ENCODE results near the gene DPP7.

The DPP7 gene

DNA sequence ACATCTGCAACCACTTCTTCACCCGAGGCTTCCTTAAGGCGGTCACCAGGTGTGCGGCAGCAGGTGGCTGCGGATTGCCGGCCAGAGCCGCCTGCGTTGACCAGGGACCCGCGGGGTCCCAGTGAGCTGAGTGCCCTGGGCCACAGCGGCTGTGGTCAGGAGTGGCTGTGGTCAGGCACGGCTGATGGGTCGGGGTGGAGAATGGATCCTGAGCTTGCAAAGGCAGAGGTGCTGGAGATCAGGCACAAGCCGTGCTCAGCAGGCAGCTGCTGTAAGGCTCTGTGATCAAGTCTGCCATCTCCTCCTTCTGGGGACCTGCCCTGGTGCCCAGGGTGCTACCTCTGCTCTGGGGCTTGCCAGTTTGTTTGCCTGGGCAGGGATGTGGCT, 35.1 kb downstream of the DPP7 start:
- H3K36me3 Mint-ChIP-seq = peaks cover 58% of the 10 kb centered on the region
- H3K27ac Mint-ChIP-seq = no peak overlapping the region

DNA sequence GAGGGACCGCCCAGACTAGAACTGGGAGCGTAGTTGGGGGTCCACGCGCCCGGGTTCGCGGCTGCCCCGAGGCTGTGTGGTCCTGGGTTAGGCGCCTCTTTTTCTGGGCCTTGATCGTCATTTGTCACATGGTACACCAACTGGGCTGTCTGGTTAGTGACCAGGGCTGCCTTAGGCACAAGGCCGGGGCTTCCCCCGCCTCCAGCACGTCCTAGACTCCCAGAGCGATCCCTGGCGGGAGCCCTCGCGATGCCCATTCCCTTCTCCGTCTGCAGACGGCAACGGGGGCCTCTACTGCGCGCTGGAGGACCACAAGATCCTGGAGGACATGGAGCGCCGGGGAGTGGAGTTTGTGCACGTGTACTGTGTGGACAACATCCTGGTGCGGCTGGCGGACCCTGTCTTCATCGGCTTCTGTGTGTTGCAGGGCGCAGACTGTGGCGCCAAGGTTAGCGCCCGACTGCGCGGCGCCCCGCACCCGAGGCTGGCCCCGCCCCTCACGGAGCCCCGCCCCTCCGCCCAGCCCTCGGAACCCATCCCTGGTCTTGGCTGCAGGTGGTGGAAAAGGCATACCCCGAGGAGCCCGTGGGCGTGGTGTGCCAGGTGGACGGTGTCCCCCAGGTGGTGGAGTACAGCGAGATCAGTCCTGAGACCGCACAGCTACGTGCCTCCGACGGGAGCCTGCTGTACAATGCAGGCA, 35.7 kb downstream of the DPP7 start:
- DNase-seq (ENCODE audit: low spot score in 2 of 2) = no peak
- Mint-ChIP-seq H3K4me3 (peak overlapping the region; percentile 66), H3K9me3 (no peaks in the 10 kb centered on the region), H3K36me3 (peaks cover 56% of the 10 kb centered on the region), H3K27ac (no peak overlapping the region), H3K4me1 (peaks cover 12% of the 10 kb centered on the region)
- ATAC-seq = no peak

More for the DNA sequence above, 35.1 kb downstream of the DPP7 start:
- Mint-ChIP-seq H3K4me3 (peak overlapping the region; percentile 66), H3K9me3 (no peaks in the 10 kb centered on the region), H3K4me1 (peaks cover 14% of the 10 kb centered on the region)
- DNase-seq (ENCODE audit: low spot score in 2 of 2) (no peak), ATAC-seq (no peak)

DNA sequence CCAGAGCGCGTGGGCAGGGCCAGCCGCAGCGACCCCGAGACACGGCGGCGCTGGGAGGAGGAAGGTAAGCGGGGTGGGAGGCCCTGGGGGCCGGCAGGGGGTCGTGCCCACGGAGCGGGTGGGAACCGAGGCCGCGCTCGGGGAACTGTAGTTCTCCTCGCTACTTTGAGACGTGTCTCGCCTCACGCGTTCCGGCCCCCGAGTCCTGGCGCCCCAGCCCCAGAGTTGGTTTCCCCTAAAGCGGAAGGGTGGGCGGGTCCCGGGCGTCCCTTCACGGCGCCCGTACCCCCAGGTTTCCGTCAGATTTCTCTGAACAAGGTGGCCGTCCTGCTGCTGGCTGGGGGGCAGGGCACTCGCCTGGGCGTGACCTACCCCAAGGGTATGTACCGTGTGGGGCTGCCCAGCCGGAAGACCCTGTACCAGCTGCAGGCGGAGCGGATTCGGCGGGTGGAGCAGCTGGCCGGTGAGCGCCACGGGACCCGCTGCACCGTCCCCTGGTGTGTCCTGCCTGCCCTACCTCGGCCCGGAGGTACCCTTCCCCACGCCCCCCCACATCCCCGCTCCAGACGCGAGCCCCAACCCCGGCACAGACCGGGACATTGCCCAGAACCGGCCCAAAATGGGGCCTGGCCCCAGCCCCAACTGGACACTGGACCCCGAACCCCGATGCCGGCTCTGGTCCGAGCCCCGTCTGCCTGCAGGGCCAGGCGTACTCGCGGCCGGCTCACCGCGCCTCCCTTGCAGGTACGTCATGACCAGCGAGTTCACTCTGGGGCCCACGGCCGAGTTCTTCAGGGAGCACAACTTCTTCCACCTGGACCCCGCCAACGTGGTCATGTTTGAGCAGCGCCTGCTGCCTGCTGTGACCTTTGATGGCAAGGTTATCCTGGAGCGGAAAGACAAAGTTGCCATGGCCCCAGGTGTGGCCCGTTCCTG, 36.5 kb downstream of the DPP7 start:
- peak in 1 of 2 donors; percentile 76 for DNase-seq (ENCODE audit: low spot score in 2 of 2)
- H3K4me3 Mint-ChIP-seq = peak overlapping the region; percentile 66
- peaks cover 48% of the 10 kb centered on the region for H3K36me3 Mint-ChIP-seq

DNA sequence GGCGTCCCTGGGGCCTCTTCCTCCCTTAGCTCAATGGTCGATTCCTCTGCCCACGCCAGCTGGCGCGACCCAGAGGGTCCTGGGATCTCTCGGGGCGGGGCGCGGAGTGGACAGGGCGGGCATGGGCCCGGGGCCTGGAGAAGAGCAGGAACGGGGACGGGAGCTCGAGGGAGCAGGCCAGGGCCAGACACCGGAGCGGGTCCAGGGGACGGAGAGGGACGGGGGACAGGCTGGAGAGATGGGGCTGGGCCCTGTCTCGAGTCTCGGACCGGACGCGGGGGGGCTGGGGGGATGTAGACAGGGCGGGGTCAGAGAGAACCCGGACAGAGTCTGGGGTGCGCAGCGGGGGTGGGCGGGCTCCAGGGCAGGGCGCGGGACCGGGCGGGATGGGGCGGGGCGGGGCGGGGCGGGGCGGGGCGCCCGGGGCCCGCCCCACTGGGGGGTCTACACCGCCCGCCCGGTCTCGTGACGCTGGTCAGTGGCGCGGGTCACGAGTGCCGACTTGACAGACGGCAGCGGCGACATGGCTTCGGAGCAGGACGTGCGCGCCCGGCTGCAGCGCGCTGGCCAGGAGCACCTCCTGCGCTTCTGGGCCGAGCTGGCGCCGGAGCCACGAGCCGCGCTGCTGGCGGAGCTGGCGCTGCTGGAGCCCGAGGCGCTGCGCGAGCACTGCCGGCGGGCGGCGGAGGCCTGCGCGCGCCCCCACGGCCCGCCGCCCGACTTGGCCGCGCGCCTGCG, 37.4 kb downstream of the DPP7 start, which contains the start of gene UAP1L1:
Gene UAP1L1 (plus strand): TSS at position 508 of the 738 bp plus-strand sequence. CDS start 16 bp downstream, at position 524.
- peak; percentile 58 to 84 for DNase-seq (ENCODE audit: low spot score in 2 of 2)
- Mint-ChIP-seq H3K4me1 (peaks cover 1% of the 10 kb centered on the region), H3K27ac (peak within 1 kb of the TSS; percentile 37), H3K36me3 (peaks cover 39% of the 10 kb centered on the region), H3K9me3 (no peaks in the 10 kb centered on the region), H3K4me3 (peak within 1 kb of the TSS; percentile 66)
- peak; percentile 80 for ATAC-seq

More for the DNA sequence above, 36.5 kb downstream of the DPP7 start:
- peak; percentile 64 for ATAC-seq
- Mint-ChIP-seq H3K9me3 (no peaks in the 10 kb centered on the region), H3K27ac (no peak overlapping the region), H3K4me1 (peaks cover 4% of the 10 kb centered on the region)

DNA sequence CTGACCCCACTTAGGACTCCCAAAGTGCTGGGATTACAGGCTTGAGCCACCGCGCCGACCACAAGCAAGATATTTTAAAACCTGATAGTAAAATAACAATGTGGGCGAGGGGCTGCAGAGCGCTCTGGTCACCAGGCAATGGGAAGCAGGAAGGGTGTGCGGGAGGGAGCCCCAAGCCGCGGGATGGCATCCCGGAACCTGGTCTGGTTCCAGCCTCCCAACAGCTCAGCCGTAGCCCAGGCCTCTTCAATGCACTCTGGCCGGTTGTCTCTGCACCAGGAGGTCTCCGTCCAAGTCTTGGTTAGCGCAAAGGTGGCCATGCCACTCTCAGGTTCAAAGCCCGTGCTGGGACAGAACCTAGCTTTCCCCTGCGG, 37.9 kb downstream of the DPP7 start:
- peaks cover 6% of the 10 kb centered on the region for H3K4me1 Mint-ChIP-seq
- DNase-seq (ENCODE audit: low spot score in 2 of 2) (no peak), ATAC-seq (no peak)
- peaks cover 34% of the 10 kb centered on the region for H3K36me3 Mint-ChIP-seq
- H3K9me3 Mint-ChIP-seq = no peaks in the 10 kb centered on the region
- H3K4me3 Mint-ChIP-seq = peak overlapping the region; percentile 66
- peak overlapping the region; percentile 37 for H3K27ac Mint-ChIP-seq

DNA sequence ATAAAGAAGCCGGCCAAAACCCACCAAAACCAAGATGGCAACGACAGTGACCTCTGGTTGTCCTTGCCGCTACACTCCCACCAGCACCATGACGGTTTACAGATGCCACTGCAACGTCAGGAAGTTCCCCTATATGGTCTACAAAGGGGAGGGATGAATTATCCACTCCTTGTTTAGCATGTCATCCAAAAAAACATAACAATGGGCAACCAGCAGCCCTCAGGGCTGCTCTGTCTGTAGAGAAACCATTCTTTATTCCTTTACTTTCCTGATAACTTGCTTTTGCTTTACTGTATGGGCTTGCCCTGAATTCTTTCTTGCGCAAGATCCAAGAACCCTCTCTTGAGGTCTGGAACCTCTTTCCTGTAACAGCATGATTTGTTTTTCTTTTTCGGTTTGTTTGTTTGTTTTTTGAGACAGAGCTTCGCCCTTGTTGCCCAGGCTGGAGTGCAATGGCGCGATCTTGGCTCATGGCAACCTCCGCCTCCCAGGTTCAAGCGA, 39.2 kb downstream of the DPP7 start:
- Mint-ChIP-seq H3K4me3 (no peak overlapping the region), H3K4me1 (peaks cover 17% of the 10 kb centered on the region)

DNA sequence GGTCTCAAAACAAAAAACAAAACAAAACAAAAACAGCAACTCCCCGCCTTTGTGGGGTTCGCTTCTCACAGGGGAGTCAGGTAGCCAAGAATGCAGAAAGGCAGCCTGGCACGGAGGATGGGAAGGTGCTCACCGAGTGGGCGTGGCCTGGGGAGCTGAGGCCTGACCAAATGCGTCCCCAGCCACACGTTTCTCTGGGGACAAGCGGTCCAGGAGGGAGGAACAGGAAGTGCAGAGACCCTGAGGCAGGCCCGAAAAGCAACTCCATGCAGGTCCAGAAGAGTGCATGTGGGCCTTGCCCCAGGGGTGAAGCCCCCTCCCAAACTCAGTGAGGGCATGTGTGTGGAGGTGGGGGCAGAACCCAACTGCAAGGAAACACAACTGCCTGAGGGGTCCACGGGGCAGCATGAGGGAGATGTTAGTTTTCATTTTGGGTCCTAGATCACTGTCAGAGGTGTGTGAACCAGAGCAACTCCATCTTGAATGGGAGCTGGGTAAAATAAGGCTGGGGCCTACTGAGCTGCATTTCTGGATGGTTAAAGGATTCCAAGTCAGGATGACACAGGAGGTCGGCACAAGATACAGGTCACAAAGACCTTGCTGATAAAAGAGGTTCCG, 39.8 kb downstream of the DPP7 start:
- ATAC-seq (no peak), DNase-seq (ENCODE audit: low spot score in 2 of 2) (no peak)
- Mint-ChIP-seq H3K4me1 (peaks cover 17% of the 10 kb centered on the region), H3K36me3 (peaks cover 28% of the 10 kb centered on the region), H3K9me3 (no peaks in the 10 kb centered on the region), H3K27ac (no peak overlapping the region), H3K4me3 (no peak overlapping the region)

More for the DNA sequence above, 39.2 kb downstream of the DPP7 start:
- DNase-seq (ENCODE audit: low spot score in 2 of 2) (no peak), ATAC-seq (no peak)
- H3K36me3 Mint-ChIP-seq = peaks cover 32% of the 10 kb centered on the region
- H3K27ac Mint-ChIP-seq = no peak overlapping the region
- no peaks in the 10 kb centered on the region for H3K9me3 Mint-ChIP-seq

DNA sequence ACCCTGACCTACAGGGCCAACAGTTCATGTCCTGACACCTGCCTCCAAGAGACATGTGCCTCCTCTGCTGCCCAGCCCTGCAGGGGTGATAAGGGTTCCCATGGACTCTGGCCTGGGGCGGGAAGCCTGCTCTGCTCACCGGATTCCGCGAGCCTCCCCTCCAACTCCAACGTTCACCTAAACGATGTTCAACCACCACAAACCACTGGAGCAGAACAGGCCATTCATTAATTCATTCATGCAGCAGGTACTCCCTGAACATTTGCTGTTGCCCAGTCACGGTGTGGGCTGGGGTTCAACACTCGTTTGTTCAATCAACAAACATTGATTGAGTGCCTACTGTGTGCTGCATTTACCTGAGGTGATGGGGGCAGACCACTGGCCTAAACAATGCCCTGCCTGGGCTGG, 40.5 kb downstream of the DPP7 start:
- DNase-seq (ENCODE audit: low spot score in 2 of 2) (no peak), ATAC-seq (no peak)
- no peak overlapping the region for H3K27ac Mint-ChIP-seq
- peaks cover 17% of the 10 kb centered on the region for H3K4me1 Mint-ChIP-seq
- no peaks in the 10 kb centered on the region for H3K9me3 Mint-ChIP-seq
- peaks cover 20% of the 10 kb centered on the region for H3K36me3 Mint-ChIP-seq
- no peak overlapping the region for H3K4me3 Mint-ChIP-seq

DNA sequence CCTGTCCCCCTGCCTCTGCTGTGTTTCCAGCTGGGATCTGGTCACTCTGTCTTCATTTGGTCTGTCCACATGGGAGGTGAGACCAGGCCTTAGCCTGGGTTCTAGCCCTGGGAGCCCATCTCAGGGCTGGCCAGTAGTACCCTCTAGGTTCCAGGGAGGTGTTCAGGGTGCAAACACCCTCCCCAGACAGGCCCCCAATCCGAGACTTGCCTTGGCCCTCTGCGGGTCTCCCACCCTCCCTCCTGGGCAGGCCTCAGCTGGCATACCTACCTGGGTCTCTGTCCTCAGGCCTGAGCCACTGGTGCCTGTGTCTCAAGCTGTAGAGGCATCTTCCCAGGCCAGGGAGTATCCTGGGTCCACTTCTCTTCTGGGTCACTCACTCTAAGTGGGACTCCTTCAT, 43.3 kb downstream of the DPP7 start:
- peak overlapping the region; percentile 92 for H3K27ac Mint-ChIP-seq

DNA sequence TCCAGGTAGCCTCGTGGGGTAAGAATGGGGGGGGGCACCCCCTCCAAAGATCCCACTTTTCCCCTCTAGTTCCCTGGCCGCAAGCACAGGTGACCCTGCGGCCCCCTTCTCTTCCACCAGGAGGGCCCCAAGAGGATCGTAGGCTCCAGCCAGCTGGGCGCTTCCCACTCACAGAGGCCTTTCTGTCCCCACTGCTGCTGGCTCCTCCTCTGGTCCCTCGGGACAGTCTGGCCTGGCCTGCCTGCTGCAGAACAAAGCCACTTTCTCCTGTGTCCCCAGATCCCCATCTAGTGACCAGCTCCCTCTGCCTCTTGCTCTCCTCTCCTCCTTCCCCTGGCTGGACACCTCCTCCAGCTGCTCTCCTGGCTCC, 43.6 kb downstream of the DPP7 start:
- Mint-ChIP-seq H3K4me3 (peak overlapping the region; percentile 82), H3K9me3 (no peaks in the 10 kb centered on the region), H3K36me3 (peaks cover 12% of the 10 kb centered on the region), H3K4me1 (peaks cover 24% of the 10 kb centered on the region), H3K27ac (peak overlapping the region; percentile 92)
- DNase-seq (ENCODE audit: low spot score in 2 of 2) (no peak), ATAC-seq (no peak)

More for the DNA sequence above, 43.3 kb downstream of the DPP7 start:
- ATAC-seq (no peak), DNase-seq (ENCODE audit: low spot score in 2 of 2) (no peak)
- Mint-ChIP-seq H3K9me3 (no peaks in the 10 kb centered on the region), H3K4me3 (peak overlapping the region; percentile 82), H3K36me3 (peaks cover 12% of the 10 kb centered on the region), H3K4me1 (peaks cover 24% of the 10 kb centered on the region)

DNA sequence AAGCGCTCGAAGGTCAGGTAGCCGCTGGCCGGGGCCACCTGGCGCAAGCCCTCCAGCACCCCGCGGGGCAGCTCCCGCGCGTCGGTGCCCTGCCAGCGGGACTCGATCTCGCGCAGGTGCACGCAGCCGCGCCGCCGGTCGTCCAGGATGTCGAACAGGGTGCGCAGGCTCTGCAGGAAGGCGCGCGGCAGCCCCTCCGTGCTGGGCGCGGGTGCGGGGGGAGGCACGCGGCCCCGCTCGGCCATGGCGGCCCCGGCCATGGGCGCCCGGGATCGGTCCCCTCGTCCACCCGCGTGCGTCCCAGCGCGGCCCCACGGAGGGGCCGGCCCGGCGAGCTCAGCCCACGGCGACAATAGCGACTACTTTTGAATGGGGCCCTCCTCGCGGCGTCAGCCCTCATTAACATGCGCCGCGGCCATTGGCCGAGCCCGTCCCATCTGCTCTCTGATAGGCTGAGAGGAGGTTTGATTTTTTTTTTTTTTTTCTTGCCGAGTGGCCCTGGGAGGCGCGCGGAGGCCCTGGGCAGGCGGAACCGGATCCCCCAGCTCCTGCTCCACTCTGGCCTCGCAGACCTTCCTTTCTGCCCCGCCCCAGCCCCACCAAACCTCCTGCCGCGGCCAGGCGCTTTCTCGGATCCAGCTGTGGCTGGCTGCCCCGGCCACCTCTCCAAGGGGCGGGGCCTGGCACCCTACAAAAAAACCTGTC, 44.2 kb downstream of the DPP7 start, which contains the start of gene SAPCD2:
Gene SAPCD2 (minus strand): TSS at position 357 of the 705 bp plus-strand sequence. CDS start 97 bp downstream, at position 260.
- ATAC-seq (peak; percentile 93), DNase-seq (ENCODE audit: low spot score in 2 of 2) (peak; percentile 76 to 90)
- H3K4me3 Mint-ChIP-seq = peak within 1 kb of the TSS; percentile 82
- peaks cover 24% of the 10 kb centered on the region for H3K4me1 Mint-ChIP-seq
- peak within 1 kb of the TSS; percentile 92 for H3K27ac Mint-ChIP-seq
- H3K36me3 Mint-ChIP-seq = peaks cover 12% of the 10 kb centered on the region
- H3K9me3 Mint-ChIP-seq = no peaks in the 10 kb centered on the region

DNA sequence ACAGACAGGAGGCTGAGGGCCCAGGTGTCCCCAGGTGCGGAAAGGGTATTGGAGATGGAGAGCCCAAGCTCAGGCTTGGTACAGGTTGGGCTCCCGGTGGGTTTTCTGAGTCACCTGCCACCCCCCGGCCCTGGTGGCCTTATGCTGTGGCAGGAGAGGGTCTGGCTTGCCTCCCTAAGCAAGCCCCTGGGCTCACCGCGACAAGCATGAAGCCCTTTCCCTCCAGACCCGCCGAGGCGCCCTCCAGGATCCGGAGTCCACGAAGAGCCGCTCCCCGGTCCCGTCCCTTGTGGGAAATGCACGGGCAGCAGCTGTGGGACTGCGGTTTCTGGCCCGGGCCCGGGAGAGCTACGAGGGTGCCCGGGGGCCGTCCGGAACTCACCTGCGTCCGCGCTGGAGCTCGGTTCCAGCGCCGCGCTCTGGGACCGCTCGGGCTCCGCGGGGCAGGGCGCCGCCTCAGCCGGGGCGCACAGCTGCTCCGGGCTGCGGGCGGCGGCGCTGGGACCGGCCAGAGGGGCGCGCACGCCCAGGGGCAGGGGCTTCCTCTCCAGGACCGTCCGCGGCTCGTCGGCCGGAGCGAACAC, 44.9 kb downstream of the DPP7 start:
- peaks cover 24% of the 10 kb centered on the region for H3K4me1 Mint-ChIP-seq
- ATAC-seq (peak; percentile 6), DNase-seq (ENCODE audit: low spot score in 2 of 2) (no peak)
- peaks cover 12% of the 10 kb centered on the region for H3K36me3 Mint-ChIP-seq
- H3K4me3 Mint-ChIP-seq = peak overlapping the region; percentile 82
- H3K9me3 Mint-ChIP-seq = no peaks in the 10 kb centered on the region
- H3K27ac Mint-ChIP-seq = no peak overlapping the region

DNA sequence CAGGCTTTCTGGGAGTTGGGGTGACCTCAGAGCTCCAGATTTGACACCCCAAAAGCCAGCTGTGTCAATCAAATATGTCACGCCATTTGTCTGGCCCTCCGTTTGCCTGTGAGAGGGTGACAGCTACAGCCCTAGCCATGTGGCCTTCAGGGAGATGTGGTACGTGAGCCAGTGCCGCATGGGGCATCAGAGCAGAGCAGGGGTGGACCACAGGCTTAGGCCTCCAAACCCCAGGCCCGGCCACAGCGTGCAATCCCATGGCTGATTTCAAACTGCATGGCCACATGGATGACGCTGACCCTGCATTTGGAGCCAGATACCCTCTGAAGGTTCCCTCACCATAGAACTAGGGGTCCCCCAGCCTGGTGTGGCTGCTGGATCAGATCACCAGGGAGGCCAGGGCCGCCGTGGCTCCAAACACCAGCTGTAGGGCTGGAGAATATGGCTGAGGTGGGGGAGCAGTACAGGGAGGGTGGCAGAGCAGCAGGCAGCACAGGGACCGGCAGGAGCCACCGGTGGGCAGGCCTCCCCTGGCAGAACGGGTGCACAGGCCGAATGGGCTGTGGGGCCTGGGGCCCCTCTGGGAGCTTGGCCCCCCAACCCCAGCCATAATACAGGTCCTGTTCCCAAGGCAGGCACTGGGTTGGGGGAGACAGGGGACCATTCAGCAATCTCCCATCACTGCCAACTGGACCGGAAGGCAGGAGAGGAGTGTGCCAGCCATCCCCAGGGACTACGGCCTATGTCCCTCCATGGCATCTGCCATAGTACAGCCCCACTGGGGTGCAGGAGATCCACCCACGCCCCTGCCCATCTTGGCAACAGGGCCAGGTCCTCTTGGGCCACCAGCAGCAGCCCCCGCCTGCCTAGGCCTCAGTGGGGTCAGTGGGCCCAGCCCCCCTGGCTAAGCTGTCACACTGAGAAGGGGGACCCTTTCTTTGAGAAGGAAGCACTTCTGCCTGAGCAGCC, 45.7 kb downstream of the DPP7 start:
- H3K27ac Mint-ChIP-seq = no peak overlapping the region
- peaks cover 12% of the 10 kb centered on the region for H3K36me3 Mint-ChIP-seq
- no peaks in the 10 kb centered on the region for H3K9me3 Mint-ChIP-seq
- peaks cover 29% of the 10 kb centered on the region for H3K4me1 Mint-ChIP-seq
- H3K4me3 Mint-ChIP-seq = peak overlapping the region; percentile 82
- DNase-seq (ENCODE audit: low spot score in 2 of 2) = no peak
- no peak for ATAC-seq
